Skeletal muscle tissue (tissue), 4 donors: ENCODE results near the gene PSMG1. TPM values are rescaled to one million over a fixed set of nuclear protein-coding genes. Genes with fewer than 3 reads are reported as not detected.

Source experiments
- H3K27ac ChIP-seq: one replicate; pipeline ENCODE4 v1.7.0; 2013; ENCODE audit warnings: mild to moderate bottlenecking, low read depth, low read length, inconsistent platforms
- H3K27me3 ChIP-seq, 3 donors: one replicate each; pipeline ENCODE4 v1.7.0; 2013; ENCODE audit warnings: low read length in 3 of 3; ENCODE audit not compliant: control insufficient read depth in 3 of 3, insufficient read depth in 3 of 3
- H3K36me3 ChIP-seq, 3 donors: one replicate each; pipeline ENCODE4 v1.7.0; 2013; ENCODE audit warnings: low read length in 3 of 3; ENCODE audit not compliant: control insufficient read depth in 3 of 3, insufficient read depth in 3 of 3
- H3K4me1 ChIP-seq, 3 donors: one replicate each; pipeline ENCODE4 v1.7.0; 2013; ENCODE audit warnings: low read length in 3 of 3, mild to moderate bottlenecking in 3 of 3; ENCODE audit not compliant: control insufficient read depth in 3 of 3, insufficient read depth in 3 of 3
- H3K4me3 ChIP-seq, 3 donors: one replicate each; pipeline ENCODE4 v1.7.0; 2013; ENCODE audit warnings: low read length in 3 of 3
- H3K9ac ChIP-seq, 3 donors: one replicate each; pipeline ENCODE4 v1.7.0; 2013; ENCODE audit warnings: low read length in 3 of 3, mild to moderate bottlenecking in 3 of 3, moderate library complexity in 2 of 3, low read depth in 1 of 3
- H3K9me3 ChIP-seq, 3 donors: one replicate each; pipeline ENCODE4 v1.7.0; 2013; ENCODE audit warnings: low read length in 3 of 3; ENCODE audit not compliant: control insufficient read depth in 3 of 3
- total RNA-seq: library from RNA; depleted of rRNA; stranded (reverse); fragments of >200 nt; gene quantifications from one replicate; pipeline ENCODE4 v1.2.3, GENCODE V29; 2014
- donor health status: Osteomylitis.

PSMG1 gene
- total RNA-seq, 1 donor from 2014 or later, result 39.1 TPM

DNA sequence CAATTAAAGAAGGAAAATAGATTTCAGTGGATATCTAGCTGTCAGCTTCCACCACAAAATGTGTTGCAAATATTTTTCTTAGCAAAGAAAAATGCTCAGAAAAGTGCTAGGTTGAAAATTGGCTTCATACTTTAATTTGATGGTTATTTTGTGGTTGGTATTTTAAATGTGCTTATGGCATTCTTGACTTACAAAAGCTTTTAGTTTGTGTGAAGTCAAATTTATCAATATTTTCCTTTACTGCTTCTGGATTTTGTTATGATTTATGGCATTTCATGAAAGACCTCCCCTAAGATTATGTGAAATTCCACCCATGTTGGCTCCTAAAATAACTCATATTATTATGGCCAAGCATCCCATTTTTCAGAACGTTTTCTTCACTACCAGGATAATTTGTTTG lies 51.5 kb downstream of the PSMG1 start:
- no peaks in the 10 kb centered on the region for H3K9me3 ChIP-seq
- H3K27me3 ChIP-seq, result peaks cover 0 to 2% (median 0%) of the 10 kb centered on the region in 3 donors
- no peaks in the 10 kb centered on the region for H3K4me1 ChIP-seq
- H3K36me3 ChIP-seq, result no peaks in the 10 kb centered on the region
- H3K4me3 ChIP-seq, result no peak overlapping the region
- H3K27ac ChIP-seq, result no peak overlapping the region
- no peak overlapping the region for H3K9ac ChIP-seq

- H3K27ac ChIP-seq, result no peak overlapping the region
- H3K4me3 ChIP-seq, result no peak overlapping the region
- peaks cover 5 to 8% (median 6%) of the 10 kb centered on the region in 3 donors for H3K4me1 ChIP-seq
- no peaks in the 10 kb centered on the region for H3K36me3 ChIP-seq
- H3K9ac ChIP-seq, result no peak overlapping the region
- no peaks in the 10 kb centered on the region for H3K9me3 ChIP-seq
- no peaks in the 10 kb centered on the region for H3K27me3 ChIP-seq
These were observed 55.7 kb downstream of the PSMG1 start for GRCh38 chr21:39127506-39127905.

DNA sequence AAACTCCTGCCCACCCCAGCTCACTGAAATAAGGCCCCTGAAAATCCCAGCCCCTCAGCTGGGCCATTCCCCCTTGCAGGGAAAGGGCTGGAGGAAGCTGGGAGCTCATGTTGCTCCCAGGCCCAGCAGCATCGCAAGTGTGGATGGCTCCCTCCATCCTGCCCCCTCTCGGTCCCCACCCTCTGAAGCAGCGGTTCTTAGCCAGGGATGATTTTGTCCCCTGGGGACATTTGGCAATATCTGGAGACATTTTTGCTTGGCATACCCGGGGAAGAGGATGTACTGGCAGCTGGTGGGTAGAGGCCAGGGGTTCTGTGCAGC lies 56.8 kb downstream of the PSMG1 start:
- Histone ChIP-seq H3K27ac (no peak overlapping the region), H3K9ac (peak overlapping the region in 1 of 3 donors; percentile 27), H3K4me3 (no peak overlapping the region), H3K27me3 (no peaks in the 10 kb centered on the region), H3K36me3 (no peaks in the 10 kb centered on the region), H3K9me3 (no peaks in the 10 kb centered on the region), H3K4me1 (peaks cover 13 to 16% (median 13%) of the 10 kb centered on the region in 3 donors)

DNA sequence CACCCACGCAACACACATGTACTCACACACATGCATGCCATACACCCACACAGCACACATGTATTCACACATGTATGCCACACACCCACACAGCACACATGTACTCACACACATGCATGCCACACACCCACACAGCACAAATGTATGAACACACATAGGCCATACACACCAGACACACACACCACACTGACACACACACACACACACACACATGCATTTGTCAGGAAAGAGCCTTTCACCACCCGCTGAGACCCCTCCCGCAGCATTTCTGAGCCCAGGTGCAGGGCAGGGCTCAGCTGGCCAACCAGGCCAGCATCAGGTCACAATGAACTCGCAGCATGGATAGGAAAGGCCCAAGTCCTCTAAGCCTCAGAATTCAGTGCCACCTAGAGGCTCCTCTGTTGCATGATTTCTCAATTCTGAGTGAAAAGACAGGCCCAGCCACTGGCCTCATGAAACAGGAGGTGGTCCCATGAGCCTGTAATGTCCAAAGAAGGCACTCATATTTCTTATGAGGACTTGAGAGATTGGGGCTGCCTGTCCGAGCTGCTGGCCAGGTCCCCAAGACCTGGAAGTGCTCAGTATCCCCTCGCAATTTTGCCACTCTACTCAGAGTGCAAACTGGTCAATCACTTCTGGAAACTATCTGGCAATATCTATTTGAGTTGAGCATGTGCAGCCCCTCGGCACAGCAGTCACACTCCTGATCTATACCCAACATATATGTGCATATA lies 57.3 kb downstream of the PSMG1 start:
- H3K9ac ChIP-seq, result peak overlapping the region in 1 of 3 donors; percentile 27
- no peaks in the 10 kb centered on the region for H3K9me3 ChIP-seq
- H3K4me1 ChIP-seq, result peaks cover 16 to 18% (median 17%) of the 10 kb centered on the region in 3 donors
- H3K4me3 ChIP-seq, result no peak overlapping the region
- no peaks in the 10 kb centered on the region for H3K36me3 ChIP-seq
- H3K27me3 ChIP-seq, result no peaks in the 10 kb centered on the region
- no peak overlapping the region for H3K27ac ChIP-seq

Other genes with a start within 250 kb of the PSMG1 start
- 142 TPM for gene BRWD1, start 130.2 kb upstream of the PSMG1 start, total RNA-seq
- 87.7 TPM for gene HMGN1, start 165.6 kb upstream of the PSMG1 start, total RNA-seq